Stimulated activated naive CD8-positive, alpha-beta T cell treated with anti-CD3 and anti-CD28 coated beads, Interleukin-15, Interleukin-2, amounts not matched to agents 100 ng/mL and 50 ng/mL, for 24 hours (primary cell): ENCODE data around the gene RHOF.
"Not testable (repeated sequence)": the region's sequence is repeated elsewhere in the genome, so short reads cannot be mapped to it uniquely, and the experiment has no call there.

ENCODE experiments used
- H3K27ac Mint-ChIP-seq: one replicate; pipeline ENCODE4 v1.8.0; 2021; ENCODE audit warnings: mild to moderate bottlenecking, mixed read lengths
- H3K27me3 Mint-ChIP-seq: one replicate; pipeline ENCODE4 v1.8.0; 2021; ENCODE audit warnings: mixed read lengths
- H3K36me3 Mint-ChIP-seq: one replicate; pipeline ENCODE4 v1.8.0; 2021; ENCODE audit warnings: low read depth, mixed read lengths
- H3K4me1 Mint-ChIP-seq: one replicate; pipeline ENCODE4 v1.8.0; 2021; ENCODE audit warnings: low read depth, mixed read lengths
- H3K4me3 Mint-ChIP-seq: one replicate; pipeline ENCODE4 v1.8.0; 2021; ENCODE audit warnings: mild to moderate bottlenecking, mixed read lengths
- H3K9me3 Mint-ChIP-seq: one replicate; pipeline ENCODE4 v1.8.0; 2021; ENCODE audit warnings: mixed read lengths

The RHOF gene

DNA sequence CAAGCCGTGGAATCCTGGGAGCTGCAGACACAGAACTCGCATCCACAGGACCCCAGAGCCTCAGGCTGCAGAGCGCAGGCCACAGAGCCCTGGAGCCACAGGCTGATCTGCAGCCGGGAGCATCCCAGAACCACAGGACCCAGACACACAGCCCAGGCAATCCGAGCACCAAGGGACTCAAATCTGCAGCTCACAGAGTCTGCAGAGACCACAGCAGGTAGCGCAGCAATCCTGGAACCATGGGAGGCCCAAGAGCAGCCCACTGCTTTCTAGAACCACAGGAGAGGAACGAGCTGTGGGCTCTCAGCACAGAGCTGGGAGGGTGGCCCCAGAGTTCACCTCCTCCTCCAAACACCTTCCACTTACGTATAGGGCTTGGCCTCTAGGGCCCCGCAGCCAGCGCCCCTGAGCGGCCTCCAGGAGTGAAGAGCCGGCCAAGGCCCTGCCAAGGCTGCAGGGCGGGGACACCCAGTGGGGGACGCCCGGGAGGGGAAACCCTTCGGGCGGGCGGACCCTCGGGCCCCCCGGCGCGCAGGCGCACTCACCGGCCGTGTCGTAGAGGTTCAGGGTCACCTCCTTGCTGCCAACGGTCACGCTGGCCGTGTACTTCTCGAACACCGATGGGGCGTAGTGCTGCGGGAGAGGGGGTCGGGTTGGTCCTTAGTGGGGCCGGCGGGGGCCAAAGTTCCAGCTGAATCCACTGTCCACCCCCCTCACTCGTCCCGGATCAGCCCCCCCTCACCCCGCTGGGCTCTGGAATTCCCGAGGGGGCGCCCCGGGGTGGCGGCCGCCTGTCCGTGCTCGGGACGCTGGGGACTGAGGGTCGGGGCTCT, 665 bp downstream of the RHOF start:
- Mint-ChIP-seq H3K27me3 (no peaks in the 10 kb centered on the region), H3K27ac (peak overlapping the region; percentile 99), H3K4me3 (peak overlapping the region; percentile 96), H3K36me3 (peaks cover 30% of the 10 kb centered on the region), H3K4me1 (peaks cover 74% of the 10 kb centered on the region), H3K9me3 (no peaks in the 10 kb centered on the region)

DNA sequence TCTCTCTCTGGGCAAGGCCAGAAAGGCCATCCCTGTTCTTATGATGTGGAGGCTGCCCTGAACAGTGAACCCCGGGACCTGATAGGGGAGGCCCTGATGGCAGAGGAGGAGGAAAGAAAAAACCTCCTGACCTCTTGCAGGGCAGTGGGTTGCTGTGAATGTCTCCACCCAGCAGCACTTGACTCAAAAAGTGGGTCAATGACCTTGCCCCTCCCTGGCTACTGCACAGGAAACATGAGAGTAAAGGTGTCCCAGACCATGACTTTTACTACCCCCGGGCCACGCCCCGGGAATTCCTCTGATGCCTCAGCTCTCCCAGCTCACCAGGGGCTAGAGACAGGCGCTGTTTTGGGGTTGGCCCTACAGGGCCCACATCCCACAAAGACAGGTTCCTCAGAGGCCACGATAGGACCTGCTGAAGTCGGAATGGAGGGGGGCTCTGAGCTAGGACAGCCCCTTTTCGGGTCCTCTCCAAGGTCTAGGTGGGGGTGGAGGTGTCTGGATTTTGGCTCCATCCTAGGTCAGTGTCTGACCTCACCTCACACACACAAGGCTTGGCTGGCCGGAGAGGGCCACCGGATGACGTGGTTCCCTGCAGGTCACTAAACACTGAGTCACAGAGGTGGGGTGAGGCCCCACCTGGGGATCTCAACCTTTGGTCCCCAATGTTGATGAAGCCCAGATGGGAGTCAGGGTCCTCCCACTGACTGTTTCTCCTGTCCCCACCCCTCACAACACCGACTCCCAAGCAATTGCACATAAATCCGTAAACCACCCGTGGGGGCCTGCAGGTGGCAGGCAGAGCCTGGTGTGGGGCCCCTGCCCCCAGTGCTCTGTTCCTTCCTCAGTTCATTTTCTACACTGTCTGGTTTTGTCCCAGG, 1.6 kb downstream of the RHOF start:
- peaks cover 33% of the 10 kb centered on the region for H3K36me3 Mint-ChIP-seq
- H3K9me3 Mint-ChIP-seq = no peaks in the 10 kb centered on the region
- H3K4me1 Mint-ChIP-seq = peaks cover 74% of the 10 kb centered on the region
- H3K27me3 Mint-ChIP-seq = no peaks in the 10 kb centered on the region
- peak overlapping the region; percentile 96 for H3K4me3 Mint-ChIP-seq
- H3K27ac Mint-ChIP-seq = peak overlapping the region; percentile 99

DNA sequence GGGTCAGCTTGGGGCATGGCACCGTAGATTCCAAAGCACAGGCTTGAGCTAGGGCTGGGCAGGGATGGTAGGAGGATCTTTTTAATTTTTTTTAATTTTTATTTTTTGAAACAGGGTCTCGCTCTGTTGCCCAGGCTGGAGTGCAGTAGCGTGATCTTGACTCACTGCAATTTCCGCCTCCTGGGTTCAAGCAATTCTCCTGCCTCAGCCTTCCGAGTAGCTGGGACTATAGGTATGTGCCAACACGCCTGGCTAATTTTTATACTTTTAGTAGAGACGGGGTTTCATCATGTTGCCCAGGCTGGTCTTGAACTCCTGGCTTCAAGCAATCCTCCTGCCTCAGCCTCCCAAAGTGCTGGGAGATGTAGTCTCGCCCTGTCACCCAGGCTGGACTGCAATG, 2.7 kb downstream of the RHOF start:
- peaks cover 41% of the 10 kb centered on the region for H3K36me3 Mint-ChIP-seq
- H3K9me3 Mint-ChIP-seq, H3K27me3 Mint-ChIP-seq: not testable (repeated sequence)
- H3K27ac Mint-ChIP-seq = peak overlapping the region; percentile 99
- H3K4me3 Mint-ChIP-seq = peak overlapping the region; percentile 96
- H3K4me1 Mint-ChIP-seq = peaks cover 79% of the 10 kb centered on the region

DNA sequence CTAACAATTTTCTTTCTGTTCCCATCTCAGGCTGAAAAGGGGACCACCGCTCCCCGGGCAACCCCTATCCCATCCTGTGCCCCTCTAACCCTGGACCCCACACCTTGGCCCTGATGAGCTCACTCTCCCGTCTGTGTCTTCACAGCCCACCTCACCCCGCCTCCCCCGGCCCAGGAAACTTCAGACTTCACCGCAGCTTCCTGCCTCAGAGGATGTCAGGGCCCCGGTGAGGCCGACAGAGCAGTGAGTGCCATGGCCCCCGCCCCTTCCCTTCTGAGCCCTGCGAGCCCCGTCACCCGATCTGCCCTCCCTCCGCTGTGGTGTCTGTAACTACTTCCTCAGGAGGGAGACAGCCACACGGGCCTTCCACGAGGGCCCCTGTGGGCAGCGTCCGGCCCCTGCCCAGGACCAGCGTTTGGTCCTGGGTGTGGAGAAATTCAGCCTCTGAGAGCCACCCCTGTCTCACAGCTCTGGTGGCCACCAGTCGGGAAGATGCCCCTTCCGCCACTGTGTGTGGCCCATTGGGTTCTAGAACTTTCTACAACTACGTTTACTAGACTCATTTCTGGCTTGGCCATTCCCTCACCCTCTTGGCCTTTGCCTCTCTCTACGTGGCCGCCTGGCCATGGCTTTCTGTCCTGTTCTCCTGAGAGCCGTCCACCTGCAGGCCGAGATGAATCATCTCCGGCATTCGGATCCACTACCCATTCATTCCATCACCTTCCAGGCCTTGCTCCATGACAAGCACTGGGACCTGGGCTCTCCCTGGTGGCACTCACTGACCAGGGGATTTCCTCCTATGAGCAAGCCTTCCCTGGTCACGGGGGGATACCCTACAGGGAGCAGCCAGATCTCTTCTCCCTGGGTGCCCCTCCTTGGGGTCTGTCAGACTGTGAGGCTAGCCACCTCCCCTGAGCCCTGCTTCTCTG, 3.4 kb downstream of the RHOF start:
- Mint-ChIP-seq H3K27me3 (no peaks in the 10 kb centered on the region), H3K4me1 (peaks cover 82% of the 10 kb centered on the region), H3K27ac (peak overlapping the region; percentile 99), H3K9me3 (no peaks in the 10 kb centered on the region), H3K36me3 (peaks cover 42% of the 10 kb centered on the region), H3K4me3 (peak overlapping the region; percentile 96)

DNA sequence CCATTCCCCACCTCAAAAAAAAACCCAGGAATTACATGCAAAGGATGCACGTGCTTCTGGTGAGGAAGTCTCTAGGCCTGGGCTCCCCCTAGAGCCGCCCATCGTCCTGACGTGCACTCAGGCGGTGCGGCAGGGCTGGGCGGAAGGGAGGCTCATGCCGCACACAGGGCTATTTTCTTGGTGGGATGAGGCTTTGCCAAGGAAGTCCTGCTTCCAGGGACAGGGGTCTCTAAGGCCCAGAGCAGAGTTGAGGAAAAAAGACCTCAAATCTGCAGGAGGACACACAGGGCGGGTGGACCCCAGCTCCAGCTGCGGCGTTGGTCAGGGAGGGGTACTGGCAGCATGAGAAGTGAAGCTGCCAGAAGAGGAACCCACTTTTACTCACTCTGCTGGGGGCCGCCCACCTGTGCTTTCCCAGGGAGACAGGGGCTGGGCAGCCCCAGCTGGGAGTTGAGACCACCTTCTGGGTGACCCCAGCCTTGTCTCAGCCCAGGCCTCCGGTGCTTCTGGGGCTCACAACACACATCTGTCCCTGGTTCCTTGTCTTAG, 4.2 kb downstream of the RHOF start:
- peak overlapping the region; percentile 96 for H3K4me3 Mint-ChIP-seq
- H3K4me1 Mint-ChIP-seq = peaks cover 82% of the 10 kb centered on the region
- H3K27me3 Mint-ChIP-seq = no peaks in the 10 kb centered on the region
- H3K27ac Mint-ChIP-seq = peak overlapping the region; percentile 99
- H3K36me3 Mint-ChIP-seq = peaks cover 47% of the 10 kb centered on the region
- H3K9me3 Mint-ChIP-seq = no peaks in the 10 kb centered on the region

DNA sequence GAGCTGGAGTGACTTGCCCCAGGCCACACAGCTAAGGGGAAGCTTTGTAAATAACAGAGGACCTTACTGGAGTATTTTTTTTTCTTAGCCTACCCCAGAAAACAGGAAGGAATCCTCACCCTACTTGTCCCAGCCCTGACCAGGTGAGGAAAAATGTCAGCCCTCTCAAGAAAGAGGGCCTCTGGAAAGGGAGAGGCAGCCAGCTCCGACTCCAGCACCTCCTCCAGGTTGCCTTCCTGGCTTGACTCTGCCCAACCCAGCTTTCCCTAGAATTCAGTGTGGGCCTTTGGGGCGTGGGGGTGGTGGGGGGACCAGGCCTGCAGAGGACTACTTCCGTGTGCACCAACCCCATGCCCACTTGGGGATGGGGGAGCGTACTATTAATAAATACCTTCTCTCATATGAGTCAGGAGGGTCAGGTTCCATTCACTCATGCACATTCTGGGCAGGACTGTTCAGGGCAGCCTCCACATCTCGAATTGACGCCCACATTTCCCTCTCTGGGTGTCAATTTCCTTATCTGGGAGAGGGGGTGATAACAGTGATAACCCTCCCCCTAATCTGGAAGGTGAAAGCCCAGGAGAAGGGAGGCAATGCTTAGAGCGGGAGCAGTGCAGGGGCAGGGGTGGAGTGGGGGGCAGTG, 5.2 kb downstream of the RHOF start:
- H3K9me3 Mint-ChIP-seq = no peaks in the 10 kb centered on the region
- H3K4me3 Mint-ChIP-seq = peak overlapping the region; percentile 96
- no peaks in the 10 kb centered on the region for H3K27me3 Mint-ChIP-seq
- H3K27ac Mint-ChIP-seq = peak overlapping the region; percentile 99
- H3K36me3 Mint-ChIP-seq = peaks cover 52% of the 10 kb centered on the region
- H3K4me1 Mint-ChIP-seq = peaks cover 90% of the 10 kb centered on the region

DNA sequence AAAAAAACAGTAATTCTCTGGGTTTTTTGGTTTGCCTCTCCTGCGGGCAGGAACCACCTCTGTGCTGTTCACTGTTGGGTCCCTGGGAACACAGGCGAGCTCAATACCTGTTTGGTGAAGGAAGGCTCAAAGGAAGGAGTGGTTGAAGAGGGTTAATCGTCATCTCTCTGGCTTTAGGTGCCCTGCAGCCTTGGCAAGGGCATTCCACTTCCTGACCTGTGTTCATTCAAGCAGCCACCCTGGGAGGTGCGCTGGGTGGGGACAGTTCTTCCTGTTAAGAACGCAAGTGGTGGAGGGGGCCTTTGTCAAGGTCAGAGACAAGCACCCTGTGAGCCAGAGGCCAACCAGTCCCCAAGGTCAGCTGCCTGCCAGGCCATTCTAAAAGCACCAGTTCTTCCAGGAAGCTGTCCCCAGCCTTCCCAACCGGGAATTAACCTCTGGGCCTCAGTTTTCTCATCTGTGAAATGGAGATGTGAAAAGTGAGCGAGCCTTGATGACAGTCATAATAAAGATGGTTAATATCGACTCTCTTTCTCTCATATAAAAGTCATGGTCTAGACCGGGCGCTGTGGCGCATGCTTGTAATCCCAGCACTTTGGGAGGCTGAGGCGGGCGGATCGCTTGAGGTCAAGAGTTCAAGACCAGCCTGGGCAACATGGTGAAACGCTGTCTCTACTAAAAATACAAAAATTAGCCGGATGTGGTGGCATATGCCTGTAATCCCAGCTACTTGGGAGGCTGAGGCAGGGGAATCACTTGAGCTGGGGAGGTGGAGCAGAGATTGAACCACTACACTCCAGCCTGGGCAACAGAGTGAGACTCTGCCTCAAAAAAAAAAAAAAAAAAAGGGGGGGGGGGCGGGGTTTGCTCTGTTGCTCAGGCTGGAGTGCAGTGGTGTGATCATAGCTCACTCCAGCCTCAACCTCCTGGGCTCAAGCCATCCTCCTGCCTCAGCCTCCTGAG, 6.1 kb downstream of the RHOF start:
- Mint-ChIP-seq H3K27ac (peak overlapping the region; percentile 99), H3K4me3 (peak overlapping the region; percentile 96), H3K27me3 (no peaks in the 10 kb centered on the region), H3K9me3 (no peaks in the 10 kb centered on the region), H3K36me3 (peaks cover 55% of the 10 kb centered on the region), H3K4me1 (peaks cover 97% of the 10 kb centered on the region)

DNA sequence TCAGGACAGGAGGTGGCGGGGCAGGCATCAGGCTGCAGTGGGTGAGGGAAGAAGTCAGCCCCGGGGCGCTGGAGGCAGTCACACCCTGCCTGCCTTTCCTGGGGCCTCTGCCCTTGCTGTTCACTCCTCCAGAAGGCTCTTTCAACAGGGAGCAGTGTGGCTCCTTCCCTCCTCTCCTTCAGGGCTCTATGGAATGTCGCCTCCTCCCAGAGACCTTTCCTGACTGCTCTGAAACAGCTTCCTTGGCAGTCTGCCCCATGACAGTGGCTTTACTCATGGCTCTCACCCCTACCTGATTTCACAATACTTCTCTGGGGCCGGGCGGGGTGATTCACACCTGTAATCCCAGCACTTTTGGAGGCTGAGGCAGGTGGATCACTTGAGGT, 7.1 kb downstream of the RHOF start:
- H3K27ac Mint-ChIP-seq = peak overlapping the region; percentile 91
- H3K27me3 Mint-ChIP-seq = no peaks in the 10 kb centered on the region
- H3K9me3 Mint-ChIP-seq = no peaks in the 10 kb centered on the region
- H3K36me3 Mint-ChIP-seq = peaks cover 57% of the 10 kb centered on the region
- peak overlapping the region; percentile 67 for H3K4me3 Mint-ChIP-seq
- H3K4me1 Mint-ChIP-seq = peaks cover 100% of the 10 kb centered on the region

DNA sequence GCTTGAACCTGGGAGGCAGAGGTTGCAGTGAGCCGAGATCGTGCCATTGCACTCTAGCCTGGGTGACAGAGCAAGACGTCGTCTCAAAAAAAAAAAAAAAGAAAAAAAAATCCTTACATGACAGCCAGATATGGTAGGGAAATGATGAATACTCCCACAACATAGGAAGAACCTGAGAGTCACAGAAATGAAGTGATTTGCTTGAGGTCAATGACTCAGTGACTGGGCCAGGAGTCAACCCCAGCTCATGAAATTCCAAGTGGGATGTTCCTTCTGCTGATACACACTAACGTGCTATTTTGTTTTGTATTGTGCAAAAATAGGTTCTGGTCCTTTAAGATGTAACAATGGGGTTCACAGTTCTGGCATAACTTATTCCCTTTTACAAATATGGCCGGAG, 9.0 kb downstream of the RHOF start:
- peak overlapping the region; percentile 63 for H3K4me3 Mint-ChIP-seq
- H3K9me3 Mint-ChIP-seq = no peaks in the 10 kb centered on the region
- peaks cover 94% of the 10 kb centered on the region for H3K4me1 Mint-ChIP-seq
- H3K27ac Mint-ChIP-seq = peak overlapping the region; percentile 95
- peaks cover 50% of the 10 kb centered on the region for H3K36me3 Mint-ChIP-seq
- H3K27me3 Mint-ChIP-seq = no peaks in the 10 kb centered on the region

DNA sequence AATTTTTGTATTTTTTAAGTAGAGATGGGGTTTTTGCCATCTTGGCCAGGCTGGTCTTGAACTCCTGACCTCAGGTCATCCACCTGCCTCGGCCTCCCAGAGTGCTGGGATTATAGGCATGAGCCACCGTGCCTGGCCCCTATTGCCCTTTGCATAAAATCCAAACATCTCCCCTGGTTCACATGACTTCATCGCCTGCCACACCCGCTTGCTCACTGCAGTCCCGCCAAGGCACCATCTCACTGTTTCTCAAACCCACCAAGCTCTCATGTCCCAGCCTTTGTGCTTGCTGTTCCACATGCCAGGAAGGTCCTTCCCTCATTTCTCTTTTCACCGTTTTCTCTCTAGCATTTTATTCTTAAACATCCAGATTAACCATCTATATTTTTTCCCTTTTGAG, 9.7 kb downstream of the RHOF start:
- Mint-ChIP-seq H3K27ac (peak overlapping the region; percentile 95), H3K36me3 (peaks cover 57% of the 10 kb centered on the region), H3K4me3 (peak overlapping the region; percentile 49), H3K9me3 (no peaks in the 10 kb centered on the region), H3K4me1 (peaks cover 90% of the 10 kb centered on the region), H3K27me3 (no peaks in the 10 kb centered on the region)

DNA sequence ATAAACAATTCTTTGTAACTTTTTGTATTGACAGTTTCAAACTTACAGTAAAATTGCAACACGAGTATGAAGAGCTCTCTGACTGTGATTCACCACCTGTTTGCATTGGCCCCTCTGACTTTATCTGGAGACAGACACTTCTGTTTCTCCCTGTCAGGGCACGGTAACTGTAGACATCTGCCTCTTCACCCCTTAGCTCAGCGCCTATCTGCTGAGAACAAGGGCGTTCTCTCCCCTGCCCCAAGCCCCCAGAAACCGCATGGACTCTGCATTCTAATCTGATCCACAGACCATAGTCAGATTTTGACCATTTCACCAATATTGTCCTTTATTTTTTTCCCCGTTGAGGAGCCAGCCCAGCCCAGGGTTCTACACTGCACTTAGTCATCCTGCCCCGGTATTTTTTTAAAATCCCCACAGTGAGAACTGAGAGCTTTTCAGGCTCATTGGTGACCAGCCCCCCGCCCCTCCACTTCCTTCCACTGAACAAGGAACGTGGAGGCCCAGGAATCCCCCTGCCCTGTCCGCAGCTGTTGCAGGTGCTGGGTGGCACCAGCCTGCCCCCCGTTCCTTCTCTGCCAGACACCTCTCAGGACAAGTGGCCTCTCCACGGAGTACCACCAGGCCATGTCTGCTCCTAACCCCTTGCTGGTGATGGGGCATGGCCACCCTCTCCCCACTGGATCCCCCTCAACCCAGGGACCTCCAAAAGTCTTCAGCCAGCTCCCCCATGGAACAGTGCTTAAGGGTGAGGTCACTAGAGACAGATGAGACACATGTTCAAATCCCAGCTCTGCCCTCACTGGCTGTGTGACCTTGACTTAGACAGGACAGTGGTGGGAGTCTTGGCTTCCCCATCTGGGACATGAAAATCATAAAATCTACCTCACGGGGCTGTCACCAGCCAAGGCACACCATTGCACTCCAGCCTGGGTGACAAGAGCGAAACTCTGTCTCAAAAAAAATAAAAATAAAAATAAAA, 11.2 kb downstream of the RHOF start:
- peak overlapping the region; percentile 66 for H3K4me3 Mint-ChIP-seq
- H3K36me3 Mint-ChIP-seq = peaks cover 49% of the 10 kb centered on the region
- no peaks in the 10 kb centered on the region for H3K27me3 Mint-ChIP-seq
- peaks cover 82% of the 10 kb centered on the region for H3K4me1 Mint-ChIP-seq
- no peaks in the 10 kb centered on the region for H3K9me3 Mint-ChIP-seq
- peak overlapping the region; percentile 95 for H3K27ac Mint-ChIP-seq

DNA sequence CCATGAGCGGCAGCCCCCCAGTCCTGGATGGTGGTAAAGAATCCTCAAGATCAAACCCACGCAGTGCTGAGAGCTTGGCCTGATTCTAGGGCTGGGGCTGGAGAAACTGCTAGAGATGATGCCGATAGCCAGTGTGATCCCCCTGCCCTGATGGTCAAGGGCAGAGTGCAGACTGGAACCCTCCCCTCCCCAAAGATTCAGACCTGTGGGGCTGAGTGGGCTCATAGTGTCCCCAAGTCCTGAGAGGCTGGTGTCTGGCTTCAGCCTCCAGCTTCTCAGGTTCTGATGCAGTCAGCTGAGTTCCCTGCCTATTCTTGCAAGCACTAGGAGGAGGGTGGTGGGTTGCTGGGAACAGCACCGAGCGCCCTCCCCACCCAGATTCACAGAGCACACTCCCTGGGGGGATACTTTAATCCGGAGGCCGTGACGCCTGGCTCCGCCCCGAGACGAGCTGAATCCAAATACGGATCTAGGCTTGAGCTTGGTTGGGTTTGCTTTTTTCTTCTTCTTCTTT, 11.9 kb downstream of the RHOF start:
- no peaks in the 10 kb centered on the region for H3K9me3 Mint-ChIP-seq
- H3K36me3 Mint-ChIP-seq = peaks cover 42% of the 10 kb centered on the region
- H3K4me3 Mint-ChIP-seq = peak overlapping the region; percentile 66
- H3K4me1 Mint-ChIP-seq = peaks cover 76% of the 10 kb centered on the region
- H3K27ac Mint-ChIP-seq = peak overlapping the region; percentile 95
- H3K27me3 Mint-ChIP-seq = no peaks in the 10 kb centered on the region
